H9 (cell line): ENCODE measurements around the gene ZFP91. TPM values are rescaled to one million over a fixed set of nuclear protein-coding genes. Genes with fewer than 3 reads are reported as not detected.

Experiments used
- DNase-seq: peaks from one replicate; pipeline ENCODE4 v3.0.0-alpha.2; 2017
- H2AFZ ChIP-seq: one replicate; pipeline ENCODE4 v1.6.1; 2013; ENCODE audit warnings: mild to moderate bottlenecking, low read length, control low read depth, moderate library complexity
- H2AK5ac ChIP-seq: 2 replicates; pipeline ENCODE4 v1.6.1; 2013; ENCODE audit warnings: low read length, control low read depth, mixed read lengths; ENCODE audit not compliant: insufficient read length
- H2BK120ac ChIP-seq: one replicate; pipeline ENCODE4 v1.6.1; 2013; ENCODE audit warnings: low read depth, mild to moderate bottlenecking, low read length, control low read depth, inconsistent platforms; ENCODE audit not compliant: poor library complexity, severe bottlenecking
- H2BK12ac ChIP-seq: 2 replicates; pipeline ENCODE4 v1.6.1; 2013; ENCODE audit warnings: low read length, control low read depth, mixed read lengths, low read depth; ENCODE audit not compliant: insufficient read length
- H2BK15ac ChIP-seq: 2 replicates; pipeline ENCODE4 v1.6.1; 2013; ENCODE audit warnings: low read depth, low read length, control low read depth
- H2BK20ac ChIP-seq: one replicate; pipeline ENCODE4 v1.6.1; 2013; ENCODE audit warnings: low read depth, mild to moderate bottlenecking, low read length, control low read depth, inconsistent platforms; ENCODE audit not compliant: poor library complexity, severe bottlenecking
- H2BK5ac ChIP-seq: 2 replicates; pipeline ENCODE4 v1.6.1; 2013; ENCODE audit warnings: low read length, control low read depth, mixed read lengths; ENCODE audit not compliant: insufficient read length
- H3K14ac ChIP-seq: 2 replicates; pipeline ENCODE4 v1.6.1; 2013; ENCODE audit warnings: low read length, control low read depth; ENCODE audit not compliant: insufficient read depth
- H3K18ac ChIP-seq: 2 replicates; pipeline ENCODE4 v1.6.1; 2013; ENCODE audit warnings: low read depth, mild to moderate bottlenecking, mixed read lengths, low read length, control low read depth; ENCODE audit not compliant: insufficient read length
- H3K23ac ChIP-seq: 2 replicates; pipeline ENCODE4 v1.6.1; 2013; ENCODE audit warnings: low read length, control low read depth, mixed read lengths, low read depth; ENCODE audit not compliant: insufficient read length
- H3K23me2 ChIP-seq: 2 replicates; pipeline ENCODE4 v1.6.1; 2013; ENCODE audit warnings: low read depth, mild to moderate bottlenecking, mixed read lengths, low read length, control low read depth; ENCODE audit not compliant: insufficient read length, poor library complexity, severe bottlenecking
- H3K27ac ChIP-seq: 2 replicates; pipeline ENCODE4 v1.5.1; 2013; ENCODE audit warnings: low read length, control low read depth, mixed read lengths, low read depth; ENCODE audit not compliant: insufficient read length
- H3K27me3 ChIP-seq: 2 replicates; pipeline ENCODE4 v1.6.1; 2013; ENCODE audit warnings: low read length, control low read depth, inconsistent platforms; ENCODE audit not compliant: insufficient read depth
- H3K4ac ChIP-seq: 2 replicates; pipeline ENCODE4 v1.6.1; 2013; ENCODE audit warnings: low read depth, mild to moderate bottlenecking, control low read depth, inconsistent platforms, low read length, moderate library complexity
- H3K4me1 ChIP-seq: 2 replicates; pipeline ENCODE4 v1.6.1; 2013; ENCODE audit warnings: low read length, control low read depth, inconsistent platforms; ENCODE audit not compliant: insufficient read depth
- H3K4me2 ChIP-seq: 2 replicates; pipeline ENCODE4 v1.6.1; 2013; ENCODE audit warnings: low read length, control low read depth, mixed read lengths; ENCODE audit not compliant: insufficient read length, insufficient read depth
- H3K56ac ChIP-seq: 2 replicates; pipeline ENCODE4 v1.6.1; 2013; ENCODE audit warnings: low read depth, mild to moderate bottlenecking, mixed read lengths, low read length, control low read depth; ENCODE audit not compliant: insufficient read length
- H3K79me1 ChIP-seq: 2 replicates; pipeline ENCODE4 v1.6.1; 2013; ENCODE audit warnings: low read depth, mild to moderate bottlenecking, moderate library complexity, low read length, control low read depth, inconsistent platforms; ENCODE audit not compliant: insufficient read depth, poor library complexity, severe bottlenecking
- H3K79me2 ChIP-seq: 2 replicates; pipeline ENCODE4 v1.6.1; 2013; ENCODE audit warnings: low read length, control low read depth, inconsistent platforms; ENCODE audit not compliant: insufficient read depth
- H3K9ac ChIP-seq: 2 replicates; pipeline ENCODE4 v1.6.1; 2013; ENCODE audit warnings: low read length, control low read depth, mixed read lengths; ENCODE audit not compliant: insufficient read length; ENCODE audit errors: extremely low read depth
- H3K9me3 ChIP-seq: one replicate; pipeline ENCODE4 v1.6.1; 2013; ENCODE audit warnings: low read depth, low read length, inconsistent platforms; ENCODE audit not compliant: control insufficient read depth
- H3T11ph ChIP-seq: one replicate; pipeline ENCODE4 v1.6.1; 2013; ENCODE audit warnings: mild to moderate bottlenecking, low read length, control low read depth, inconsistent platforms
- H4K20me1 ChIP-seq: one replicate; pipeline ENCODE4 v1.6.1; 2013; ENCODE audit not compliant: control insufficient read depth, insufficient read length, insufficient read depth
- H4K5ac ChIP-seq: 2 replicates; pipeline ENCODE4 v1.6.1; 2013; ENCODE audit warnings: low read depth, mild to moderate bottlenecking, mixed read lengths, low read length, control low read depth; ENCODE audit not compliant: insufficient read length
- H4K8ac ChIP-seq: replicated peaks from 2 replicates; pipeline ENCODE4 v1.6.1; 2013; ENCODE audit warnings: low read length, control low read depth, mixed read lengths, low read depth; ENCODE audit not compliant: insufficient read length
- H4K91ac ChIP-seq: 2 replicates; pipeline ENCODE4 v1.6.1; 2013; ENCODE audit warnings: low read depth, mild to moderate bottlenecking, moderate library complexity, mixed read lengths, low read length, control low read depth; ENCODE audit not compliant: insufficient read length
- H3K27ac Mint-ChIP-seq, 3 experiments: 2 replicates in 2 of 3; 3 replicates in 1 of 3; pipeline ENCODE4 v1.8.0; 2020 to 2021; ENCODE audit warnings: mixed read lengths in 3 of 3, mild to moderate bottlenecking in 1 of 3, moderate library complexity in 1 of 3
- H3K27me3 Mint-ChIP-seq: 2 replicates; pipeline ENCODE4 v1.8.0; 2021; ENCODE audit warnings: low read depth, mild to moderate bottlenecking, moderate library complexity, mixed read lengths
- H3K36me3 Mint-ChIP-seq, 3 experiments: 2 replicates in 2 of 3; 3 replicates in 1 of 3; pipeline ENCODE4 v1.8.0; 2020 to 2021; ENCODE audit warnings: low read depth in 3 of 3, mixed read lengths in 3 of 3; ENCODE audit not compliant: insufficient read depth in 1 of 3
- H3K4me1 Mint-ChIP-seq, 2 experiments: 2 replicates each; pipeline ENCODE4 v1.8.0; 2020; ENCODE audit warnings: mixed read lengths in 2 of 2
- H3K4me3 Mint-ChIP-seq, 2 experiments: 2 replicates in 1 of 2; 3 replicates in 1 of 2; pipeline ENCODE4 v1.8.0; 2020 to 2021; ENCODE audit warnings: mild to moderate bottlenecking in 2 of 2, mixed read lengths in 2 of 2, moderate library complexity in 1 of 2
- H3K9me3 Mint-ChIP-seq, 2 experiments: 2 replicates in 1 of 2; 3 replicates in 1 of 2; pipeline ENCODE4 v1.8.0; 2020; ENCODE audit warnings: mild to moderate bottlenecking in 2 of 2, mixed read lengths in 2 of 2, moderate library complexity in 1 of 2
- CTCF ChIP-seq: fragments of 200-600 bp; sonication (generic); conservative IDR thresholded peaks from 3 replicates; pipeline ENCODE4 v1.8.0; 2021; ENCODE audit warnings: antibody characterized with exemption, mild to moderate bottlenecking
- WGBS: extraction: QIAGEN DNeasy Blood & Tissue Kit; methylation state at CpG from one replicate; pipeline ENCODE4 v1.1.7; 2013; ENCODE audit warnings: missing lambda C conversion rate, low lambda C conversion rate, mixed read lengths; ENCODE audit not compliant: insufficient read length; ENCODE audit errors: extremely low coverage; 5-methylcytosine and 5-hydroxymethylcytosine counted together
- total RNA-seq: library from RNA; stranded (reverse); gene quantifications from 2 replicates; pipeline ENCODE4 v1.2.1, GENCODE V29; 2021

Gene ZFP91
- total RNA-seq, 1 experiment from 2014 or later, result 32.9 TPM

- Histone ChIP-seq H3K79me2 (peaks cover 23% of the 10 kb centered on the region; the same call in 1 of the 2 replicates), H3K23ac (no peak overlapping the region), H4K91ac (no peak overlapping the region), H2BK5ac (peak overlapping the region; percentile 93), H2BK20ac (no peak overlapping the region), H4K8ac (peak overlapping the region; percentile 17), H3K4ac (no peak overlapping the region; the same call in 1 of the 2 replicates), H3K14ac (peak overlapping the region; percentile 98), H3T11ph (no peak overlapping the region), H3K56ac (peak overlapping the region; percentile 63), H3K4me1 (0 out of 2 replicates have a peak, but pooled peaks cover 3% of the 10 kb centered on the region), H4K20me1 (no peaks in the 10 kb centered on the region), H3K79me1 (no peaks in the 10 kb centered on the region), H3K4me2 (peak overlapping the region; percentile 86), H2BK12ac (no peak overlapping the region), H3K9me3 (no peaks in the 10 kb centered on the region), H3K27ac (peak overlapping the region; percentile 87), H2BK120ac (peak overlapping the region; percentile 96), H2AK5ac (no peak overlapping the region), H3K27me3 (no peaks in the 10 kb centered on the region), H4K5ac (peak overlapping the region; percentile 64), H3K9ac (peak overlapping the region; percentile 99), H2AFZ (peak overlapping the region; percentile 94), H3K18ac (peak overlapping the region; percentile 98), H2BK15ac (no peak overlapping the region), H3K23me2 (peaks cover 4% of the 10 kb centered on the region)
- Mint-ChIP-seq H3K36me3 (peaks cover 0 to 6% (median 3%) of the 10 kb centered on the region in 3 experiments; a peak in 5 of 7 replicates), H3K4me3 (peak overlapping the region; percentile 98 to 99), H3K4me1 (peaks cover 25 to 29% of the 10 kb centered on the region in 2 experiments), H3K9me3 (no peaks in the 10 kb centered on the region; a peak in 2 of 5 replicates), H3K27me3 (no peaks in the 10 kb centered on the region; the same call in 1 of the 2 replicates), H3K27ac (peak overlapping the region; percentile 100)
- DNase-seq, result peak; percentile 94
- no CpG with 5 or more reads among the region's 33 CpGs for WGBS
- TF ChIP-seq CTCF, result no peak
These were observed 678 bp upstream of the ZFP91 start for GRCh38 chr11:58578136-58578634.
